Activated T-helper 1 cell treated with anti-CD3 and anti-CD28 coated beads, Interleukin-12 subunit alpha, Interleukin-12 subunit beta, Interleukin-2, Interleukin-4 antibody, amounts not matched to agents 30 ng/mL and 10 ng/mL and 1 ng/mL, durations not matched to agents 14 hours and 24 hours and 36 hours (primary cell): ENCODE data around the gene PRR7. TPM values are rescaled to one million over a fixed set of nuclear protein-coding genes. Genes with fewer than 3 reads are reported as not detected.

ENCODE experiments used
- DNase-seq: peaks from one replicate; pipeline ENCODE4 v3.0.0; 2021; ENCODE audit warnings: low spot score
- H3K27ac Mint-ChIP-seq: one replicate; pipeline ENCODE4 v1.8.0; 2021; ENCODE audit warnings: mild to moderate bottlenecking, mixed read lengths
- H3K27me3 Mint-ChIP-seq: one replicate; pipeline ENCODE4 v1.8.0; 2022; ENCODE audit warnings: mild to moderate bottlenecking, moderate library complexity, mixed read lengths; ENCODE audit not compliant: insufficient read depth
- H3K36me3 Mint-ChIP-seq: one replicate; pipeline ENCODE4 v1.8.0; 2021; ENCODE audit warnings: low read depth, mixed read lengths
- H3K4me1 Mint-ChIP-seq: one replicate; pipeline ENCODE4 v1.8.0; 2021; ENCODE audit warnings: low read depth, mixed read lengths
- H3K4me3 Mint-ChIP-seq: one replicate; pipeline ENCODE4 v1.8.0; 2021; ENCODE audit warnings: mild to moderate bottlenecking, moderate library complexity, mixed read lengths
- H3K9me3 Mint-ChIP-seq: one replicate; pipeline ENCODE4 v1.8.0; 2021; ENCODE audit warnings: mixed read lengths
- intact Hi-C: fragments of 100-400 bp; cut with micrococcal nuclease; formaldehyde crosslinking; loops from one replicate; pipeline ENCODE4 v1.15.1; 2024
- total RNA-seq: library from RNA; stranded (reverse); gene quantifications from 2 replicates; pipeline ENCODE4 v1.2.3, GENCODE V29; 2022

The PRR7 gene
- 10.3 and 11.2 TPM in 2 replicates for total RNA-seq

- no peaks in the 10 kb centered on the region for H3K9me3 Mint-ChIP-seq
- H3K4me3 Mint-ChIP-seq = peak within 1 kb of the TSS; percentile 77
- peaks cover 9% of the 10 kb centered on the region for H3K27me3 Mint-ChIP-seq
- DNase-seq = peak; percentile 62
- H3K4me1 Mint-ChIP-seq = peaks cover 30% of the 10 kb centered on the region
- intact Hi-C loops = loop anchor here (1.0 to 2.0 kb wide), 4 partner anchors 8 to 56 kb away; no protein-coding TSS in a partner anchor
- H3K27ac Mint-ChIP-seq = peak within 1 kb of the TSS; percentile 90
- H3K36me3 Mint-ChIP-seq = peaks cover 7% of the 10 kb centered on the region
Observed at GRCh38 chr5:177446200-177447065, at the start of gene PRR7. Gene PRR7, plus strand, starts transcription at chr5:177446814. Its CDS starts 8,254 bp downstream, at chr5:177455068.

GRCh38 chr5:177397875-177398390 lies 48.7 kb upstream of the PRR7 start:
- Mint-ChIP-seq H3K36me3 (no peaks in the 10 kb centered on the region), H3K9me3 (no peaks in the 10 kb centered on the region), H3K4me3 (no peak overlapping the region), H3K27ac (no peak overlapping the region), H3K27me3 (peaks cover 29% of the 10 kb centered on the region), H3K4me1 (peaks cover 12% of the 10 kb centered on the region)
- intact Hi-C loops = no loop called here
- no peak for DNase-seq

- Mint-ChIP-seq H3K27me3 (peaks cover 35% of the 10 kb centered on the region), H3K9me3 (no peaks in the 10 kb centered on the region), H3K4me1 (peaks cover 17% of the 10 kb centered on the region), H3K4me3 (no peak within 1 kb of the TSS), H3K36me3 (no peaks in the 10 kb centered on the region), H3K27ac (no peak within 1 kb of the TSS)
- no peak for DNase-seq
- intact Hi-C loops = no loop called here
Observed at GRCh38 chr5:177399997-177400868, 46.4 kb upstream of the PRR7 start, which contains the start of gene PFN3. Gene PFN3, minus strand, starts transcription at chr5:177400661. Its CDS starts 85 bp downstream, at chr5:177400576.

- Mint-ChIP-seq H3K27ac (peak overlapping the region; percentile 23), H3K4me1 (peaks cover 17% of the 10 kb centered on the region), H3K4me3 (peak overlapping the region; percentile 84), H3K9me3 (no peaks in the 10 kb centered on the region), H3K36me3 (no peaks in the 10 kb centered on the region), H3K27me3 (peaks cover 34% of the 10 kb centered on the region)
- DNase-seq = peak; percentile 52
- intact Hi-C loops = loop anchor here (1.0 to 2.0 kb wide), 9 partner anchors 12 to 190 kb away; partner anchors contain the start of genes LMAN2, PDLIM7, PRR7 and TMED9
Observed at GRCh38 chr5:177402271-177403043, 44.2 kb upstream of the PRR7 start.

- H3K27me3 Mint-ChIP-seq = peaks cover 34% of the 10 kb centered on the region
- peak overlapping the region; percentile 48 for H3K27ac Mint-ChIP-seq
- peak; percentile 21 for DNase-seq
- no peaks in the 10 kb centered on the region for H3K36me3 Mint-ChIP-seq
- H3K4me3 Mint-ChIP-seq = peak overlapping the region; percentile 84
- no peaks in the 10 kb centered on the region for H3K9me3 Mint-ChIP-seq
- H3K4me1 Mint-ChIP-seq = peaks cover 17% of the 10 kb centered on the region
- intact Hi-C loops = loop anchor here (1.0 to 2.0 kb wide), 8 partner anchors 13 to 190 kb away; partner anchors contain the start of genes LMAN2, PDLIM7, PRR7 and TMED9
Observed at GRCh38 chr5:177403102-177403791, 43.4 kb upstream of the PRR7 start.

GRCh38 chr5:177403792-177404640 lies 42.6 kb upstream of the PRR7 start:
- Mint-ChIP-seq H3K4me3 (peak overlapping the region; percentile 84), H3K9me3 (no peaks in the 10 kb centered on the region), H3K4me1 (peaks cover 17% of the 10 kb centered on the region), H3K36me3 (no peaks in the 10 kb centered on the region), H3K27me3 (peaks cover 34% of the 10 kb centered on the region), H3K27ac (no peak overlapping the region)
- peak; percentile 75 for DNase-seq
- intact Hi-C loops = loop anchor here (1.0 to 2.0 kb wide), 9 partner anchors 14 to 189 kb away; partner anchors contain the start of genes GRK6, LMAN2, PDLIM7 and PRR7

- H3K4me1 Mint-ChIP-seq = peaks cover 17% of the 10 kb centered on the region
- no peaks in the 10 kb centered on the region for H3K36me3 Mint-ChIP-seq
- H3K27me3 Mint-ChIP-seq = peaks cover 34% of the 10 kb centered on the region
- H3K9me3 Mint-ChIP-seq = no peaks in the 10 kb centered on the region
- H3K4me3 Mint-ChIP-seq = peak overlapping the region; percentile 37
- intact Hi-C loops = loop anchor here (1.0 kb wide), 1 partner anchor 22 kb away; the partner anchor contains the start of gene GRK6
- H3K27ac Mint-ChIP-seq = no peak overlapping the region
- DNase-seq = no peak
Observed at GRCh38 chr5:177404641-177405179, 41.9 kb upstream of the PRR7 start.

GRCh38 chr5:177405312-177405711 lies 41.3 kb upstream of the PRR7 start:
- no peak for DNase-seq
- intact Hi-C loops = no loop called here
- H3K4me1 Mint-ChIP-seq = peaks cover 17% of the 10 kb centered on the region
- no peaks in the 10 kb centered on the region for H3K36me3 Mint-ChIP-seq
- no peak overlapping the region for H3K27ac Mint-ChIP-seq
- peaks cover 34% of the 10 kb centered on the region for H3K27me3 Mint-ChIP-seq
- peak overlapping the region; percentile 37 for H3K4me3 Mint-ChIP-seq
- no peaks in the 10 kb centered on the region for H3K9me3 Mint-ChIP-seq

- Mint-ChIP-seq H3K4me3 (no peak overlapping the region), H3K9me3 (no peaks in the 10 kb centered on the region), H3K27ac (no peak overlapping the region), H3K27me3 (peaks cover 34% of the 10 kb centered on the region), H3K4me1 (peaks cover 22% of the 10 kb centered on the region), H3K36me3 (no peaks in the 10 kb centered on the region)
- DNase-seq = no peak
- intact Hi-C loops = no loop called here
Observed at GRCh38 chr5:177405805-177406204, 40.8 kb upstream of the PRR7 start.

GRCh38 chr5:177409043-177409801 lies 37.4 kb upstream of the PRR7 start, which contains the start of gene F12:
Gene F12, minus strand, starts transcription at chr5:177409564. Its CDS starts 37 bp downstream, at chr5:177409527.
- Mint-ChIP-seq H3K4me3 (no peak within 1 kb of the TSS), H3K4me1 (peaks cover 20% of the 10 kb centered on the region)
- intact Hi-C loops = no loop called here

More at GRCh38 chr5:177409043-177409801, 37.4 kb upstream of the PRR7 start, which contains the start of gene F12:
- Mint-ChIP-seq H3K27ac (no peak within 1 kb of the TSS), H3K27me3 (peaks cover 7% of the 10 kb centered on the region), H3K36me3 (no peaks in the 10 kb centered on the region), H3K9me3 (no peaks in the 10 kb centered on the region)
- no peak for DNase-seq
